ENCODE data around the gene CDPF1.

The CDPF1 gene

GRCh38 chr22:46250035-46250782 is at the start of gene CDPF1:
Gene CDPF1 (minus strand): TSS chr22:46250293. CDS start chr22:46248284, 2,009 bp downstream.
- DNase-seq = peak; percentile 90

GRCh38 chr22:46299101-46299500 is 49.0 kb upstream of the CDPF1 start:
- DNase-seq = no peak

- DNase-seq = no peak
Observed at GRCh38 chr22:46297151-46297812, 47.2 kb upstream of the CDPF1 start.

GRCh38 chr22:46296257-46297150 is 46.4 kb upstream of the CDPF1 start, which contains the start of gene GTSE1:
Gene GTSE1 (plus strand): TSS chr22:46296870. CDS start chr22:46297401, 531 bp downstream.
- DNase-seq = peak; percentile 98

- no peak for DNase-seq
Observed at GRCh38 chr22:46295277-46295971, 45.3 kb upstream of the CDPF1 start.

GRCh38 chr22:46294784-46295183 is 44.7 kb upstream of the CDPF1 start:
- DNase-seq = no peak

GRCh38 chr22:46293577-46294260 is 43.6 kb upstream of the CDPF1 start:
- no peak for DNase-seq

- DNase-seq = no peak
Observed at GRCh38 chr22:46292732-46293131, 42.6 kb upstream of the CDPF1 start.

GRCh38 chr22:46292173-46292572 is 42.1 kb upstream of the CDPF1 start:
- no peak for DNase-seq

- DNase-seq = no peak
Observed at GRCh38 chr22:46290843-46291785, 41.0 kb upstream of the CDPF1 start.

- DNase-seq = peak; percentile 16
Observed at GRCh38 chr22:46290121-46290842, 40.2 kb upstream of the CDPF1 start.

GRCh38 chr22:46289244-46289891 is 39.3 kb upstream of the CDPF1 start:
- peak; percentile 66 for DNase-seq

GRCh38 chr22:46288846-46289243 is 38.8 kb upstream of the CDPF1 start:
- no peak for DNase-seq

GRCh38 chr22:46287873-46288751 is 38.0 kb upstream of the CDPF1 start:
- DNase-seq = peak; percentile 55

GRCh38 chr22:46286941-46287872 is 37.1 kb upstream of the CDPF1 start:
- no peak for DNase-seq

- no peak for DNase-seq
Observed at GRCh38 chr22:46286006-46286405, 35.9 kb upstream of the CDPF1 start.

Measured in CD4-positive, alpha-beta T cell treated with Interleukin-17A for 1 hour (primary cell).